Measurements from ENCODE around the gene AP1M1.
"Not testable (repeated sequence)": the region's sequence is repeated elsewhere in the genome, so short reads cannot be mapped to it uniquely, and the experiment has no call there.

The AP1M1 gene

DNA sequence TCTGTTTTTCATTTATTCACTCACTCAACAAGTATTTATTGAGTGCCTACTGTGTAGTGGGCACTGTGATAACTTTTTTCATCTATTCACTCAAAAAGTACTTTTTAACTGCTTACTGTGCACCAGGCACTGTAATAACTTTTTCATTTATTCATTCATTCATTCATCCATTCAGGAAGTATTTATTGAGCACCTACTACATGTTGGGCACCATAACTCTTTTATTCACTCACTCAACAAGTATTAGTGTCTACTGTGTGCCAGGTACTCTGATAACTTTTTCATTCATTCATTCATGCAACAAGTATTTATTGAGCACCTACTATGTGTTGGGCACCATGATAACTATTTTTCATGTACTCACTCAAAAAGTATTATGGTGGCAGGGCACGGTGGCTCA is 31.3 kb upstream of the AP1M1 start:
- no peak for TF ChIP-seq CTCF (IDR thresholded peaks at IDR 0.05; ENCODE audit: insufficient read depth, low read depth, low read length, missing control alignments)
- no peak for DNase-seq (ENCODE audit: low read depth)
- H3K4me3 ChIP-seq (ENCODE audit: low read depth, low read length): no peak overlapping the region

- no peak overlapping the region for H3K4me3 ChIP-seq (ENCODE audit: low read depth, low read length)
- no peak for TF ChIP-seq CTCF (IDR thresholded peaks at IDR 0.05; ENCODE audit: insufficient read depth, low read depth, low read length, missing control alignments)
- DNase-seq (ENCODE audit: low read depth): no peak
These were observed 30.7 kb upstream of the AP1M1 start for GRCh38 chr19:16167055-16167454.

DNA sequence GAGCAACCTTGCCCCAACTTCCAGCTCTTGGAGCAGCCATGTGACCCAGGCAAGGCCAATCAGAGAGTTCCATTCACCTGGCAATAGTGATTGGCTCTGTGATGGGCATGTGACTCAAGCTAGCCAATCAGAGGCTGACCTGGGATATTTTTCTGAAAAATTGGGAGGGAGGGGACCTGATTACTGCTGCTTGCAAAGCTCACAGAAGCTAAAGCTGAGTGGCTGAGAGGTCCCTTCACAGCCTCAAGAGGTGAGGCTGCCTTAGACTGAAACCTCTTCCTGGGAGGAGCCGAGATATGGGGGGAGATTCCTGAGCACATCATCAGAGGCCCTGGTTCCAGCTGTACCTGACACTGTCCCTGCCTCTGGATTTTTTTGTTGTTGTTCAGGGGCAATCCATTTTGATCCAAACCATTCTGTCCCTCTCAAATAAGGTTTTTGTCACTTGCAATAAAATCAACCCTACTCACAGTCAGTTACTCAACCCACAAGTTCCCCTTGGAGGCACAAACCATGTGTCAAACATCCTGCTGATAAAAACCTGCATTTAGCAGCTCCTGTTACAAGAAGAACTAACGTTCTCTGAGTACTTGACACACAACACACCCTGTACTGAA is 29.1 kb upstream of the AP1M1 start:
- DNase-seq (ENCODE audit: low read depth): peak; percentile 52
- H3K4me3 ChIP-seq (ENCODE audit: low read depth, low read length): no peak overlapping the region
- no peak for TF ChIP-seq CTCF (IDR thresholded peaks at IDR 0.05; ENCODE audit: insufficient read depth, low read depth, low read length, missing control alignments)

DNA sequence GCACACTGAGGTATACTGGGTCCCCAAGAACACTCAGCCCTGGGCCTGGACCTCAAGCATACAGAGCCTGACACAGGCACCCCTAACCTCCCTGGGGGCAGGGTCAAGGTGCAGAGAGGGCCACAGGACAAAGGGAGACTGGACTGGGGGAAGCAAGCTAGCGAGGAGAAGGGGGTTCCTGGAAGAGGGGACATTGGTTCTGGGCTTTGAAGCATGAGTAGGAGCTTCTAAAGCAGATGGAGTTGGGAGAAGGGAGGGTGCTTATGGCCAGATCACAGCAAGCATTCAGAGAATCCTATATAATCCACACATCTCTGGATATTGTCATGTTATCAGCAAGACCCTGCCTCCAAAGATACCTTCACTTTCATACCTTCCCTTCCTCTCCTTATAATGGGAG is 27.6 kb upstream of the AP1M1 start:
- no peak for DNase-seq (ENCODE audit: low read depth)
- H3K4me3 ChIP-seq (ENCODE audit: low read depth, low read length): no peak overlapping the region
- TF ChIP-seq CTCF (IDR thresholded peaks at IDR 0.05; ENCODE audit: insufficient read depth, low read depth, low read length, missing control alignments): no peak

DNA sequence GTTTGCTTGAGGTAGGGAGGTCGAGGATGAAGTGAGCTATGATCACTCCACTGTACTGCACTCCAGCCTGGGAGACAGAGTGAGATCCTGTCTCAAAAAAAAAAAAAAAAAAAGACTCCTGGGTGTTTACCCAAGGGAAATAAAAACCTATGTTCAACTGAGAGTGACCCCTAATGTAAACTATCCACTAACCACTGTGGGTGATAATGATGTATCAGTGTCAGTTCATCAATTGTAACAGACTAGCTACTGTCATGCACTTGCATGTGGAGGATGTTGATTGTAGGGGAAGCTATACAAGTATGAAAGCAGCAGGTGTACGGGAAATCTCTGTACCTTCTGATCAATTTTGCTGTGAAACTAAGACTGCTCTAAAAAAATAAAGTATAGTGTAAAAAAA is 21.8 kb upstream of the AP1M1 start:
- no peak for TF ChIP-seq CTCF (IDR thresholded peaks at IDR 0.05; ENCODE audit: insufficient read depth, low read depth, low read length, missing control alignments)
- H3K4me3 ChIP-seq (ENCODE audit: low read depth, low read length): no peak overlapping the region
- peak; percentile 84 for DNase-seq (ENCODE audit: low read depth)

DNA sequence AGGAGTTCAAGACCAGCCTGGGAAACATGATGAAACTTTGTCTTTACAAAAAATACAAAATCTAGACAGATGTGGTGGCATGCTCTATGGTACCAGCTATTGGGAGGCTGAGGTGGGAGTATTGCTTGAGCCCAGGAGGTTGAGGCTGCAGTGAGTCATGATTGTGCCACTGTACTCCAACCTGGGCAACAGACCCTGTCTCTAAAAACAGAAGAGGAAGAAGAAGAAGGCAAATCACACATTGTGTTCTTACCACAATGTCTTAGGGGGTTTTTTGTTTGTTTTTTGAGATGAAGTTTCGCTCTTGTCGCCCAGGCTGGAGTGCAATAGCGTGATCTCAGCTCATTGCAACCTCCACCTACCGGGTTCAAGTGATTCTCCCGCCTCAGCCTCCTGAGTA is 18.8 kb upstream of the AP1M1 start:
- DNase-seq (ENCODE audit: low read depth): peak; percentile 52
- H3K4me3 ChIP-seq (ENCODE audit: low read depth, low read length): not testable (repeated sequence)

- no peak for TF ChIP-seq CTCF (IDR thresholded peaks at IDR 0.05; ENCODE audit: insufficient read depth, low read depth, low read length, missing control alignments)
- no peak for DNase-seq (ENCODE audit: low read depth)
- H3K4me3 ChIP-seq (ENCODE audit: low read depth, low read length): no peak overlapping the region
These were observed 17.1 kb upstream of the AP1M1 start for GRCh38 chr19:16180611-16181010.

All from GM12865 (cell line).